ENCODE data around the gene TENM4.

The TENM4 gene

GRCh38 chr11:78940500-78941225 is 500.2 kb downstream of the TENM4 start:
- TF ChIP-seq CTCF (IDR thresholded peaks at IDR 0.05; ENCODE audit: control insufficient read depth, insufficient read depth, low read depth, low read length, missing control alignments): no peak
- H3K4me3 ChIP-seq (ENCODE audit: control insufficient read depth, low read depth, low read length): no peak overlapping the region
- DNase-seq (ENCODE audit: low read depth): no peak

GRCh38 chr11:78938971-78939370 is 501.9 kb downstream of the TENM4 start:
- TF ChIP-seq CTCF (IDR thresholded peaks at IDR 0.05; ENCODE audit: control insufficient read depth, insufficient read depth, low read depth, low read length, missing control alignments): no peak
- DNase-seq (ENCODE audit: low read depth): no peak
- no peak overlapping the region for H3K4me3 ChIP-seq (ENCODE audit: control insufficient read depth, low read depth, low read length)

GRCh38 chr11:78938036-78938435 is 502.8 kb downstream of the TENM4 start:
- DNase-seq (ENCODE audit: low read depth): no peak
- no peak for TF ChIP-seq CTCF (IDR thresholded peaks at IDR 0.05; ENCODE audit: control insufficient read depth, insufficient read depth, low read depth, low read length, missing control alignments)
- no peak overlapping the region for H3K4me3 ChIP-seq (ENCODE audit: control insufficient read depth, low read depth, low read length)

- H3K4me3 ChIP-seq (ENCODE audit: control insufficient read depth, low read depth, low read length): no peak overlapping the region
- no peak for TF ChIP-seq CTCF (IDR thresholded peaks at IDR 0.05; ENCODE audit: control insufficient read depth, insufficient read depth, low read depth, low read length, missing control alignments)
- DNase-seq (ENCODE audit: low read depth): no peak
Observed at GRCh38 chr11:78935398-78936068, 505.3 kb downstream of the TENM4 start.

GRCh38 chr11:78933350-78933749 is 507.5 kb downstream of the TENM4 start:
- H3K4me3 ChIP-seq (ENCODE audit: control insufficient read depth, low read depth, low read length): no peak overlapping the region
- DNase-seq (ENCODE audit: low read depth): no peak
- no peak for TF ChIP-seq CTCF (IDR thresholded peaks at IDR 0.05; ENCODE audit: control insufficient read depth, insufficient read depth, low read depth, low read length, missing control alignments)

GRCh38 chr11:78932757-78933156 is 508.1 kb downstream of the TENM4 start:
- TF ChIP-seq CTCF (IDR thresholded peaks at IDR 0.05; ENCODE audit: control insufficient read depth, insufficient read depth, low read depth, low read length, missing control alignments): no peak
- H3K4me3 ChIP-seq (ENCODE audit: control insufficient read depth, low read depth, low read length): no peak overlapping the region
- DNase-seq (ENCODE audit: low read depth): no peak
